ENCODE measurements around the gene ZNF691.

DNA sequence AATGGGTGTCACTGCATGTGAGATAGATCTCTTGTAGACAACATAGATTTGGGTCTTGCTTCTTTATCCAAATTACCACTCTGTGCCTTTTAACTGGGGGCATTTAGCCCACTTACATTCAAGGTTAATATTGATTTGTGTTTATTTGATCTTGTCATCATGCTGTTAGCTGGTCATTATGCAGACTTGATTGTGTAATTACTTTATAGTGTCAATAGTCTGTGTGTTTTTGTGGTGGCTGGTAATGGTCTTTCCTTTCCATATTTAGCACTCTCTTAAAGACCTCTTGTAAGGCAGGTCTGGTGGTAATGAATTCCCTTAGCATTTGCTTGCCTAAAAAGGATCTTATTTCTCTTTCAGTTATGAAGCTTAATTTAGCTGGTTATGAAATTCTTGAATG is 29.6 kb downstream of the ZNF691 start:
- TF ChIP-seq, protein P1, sequence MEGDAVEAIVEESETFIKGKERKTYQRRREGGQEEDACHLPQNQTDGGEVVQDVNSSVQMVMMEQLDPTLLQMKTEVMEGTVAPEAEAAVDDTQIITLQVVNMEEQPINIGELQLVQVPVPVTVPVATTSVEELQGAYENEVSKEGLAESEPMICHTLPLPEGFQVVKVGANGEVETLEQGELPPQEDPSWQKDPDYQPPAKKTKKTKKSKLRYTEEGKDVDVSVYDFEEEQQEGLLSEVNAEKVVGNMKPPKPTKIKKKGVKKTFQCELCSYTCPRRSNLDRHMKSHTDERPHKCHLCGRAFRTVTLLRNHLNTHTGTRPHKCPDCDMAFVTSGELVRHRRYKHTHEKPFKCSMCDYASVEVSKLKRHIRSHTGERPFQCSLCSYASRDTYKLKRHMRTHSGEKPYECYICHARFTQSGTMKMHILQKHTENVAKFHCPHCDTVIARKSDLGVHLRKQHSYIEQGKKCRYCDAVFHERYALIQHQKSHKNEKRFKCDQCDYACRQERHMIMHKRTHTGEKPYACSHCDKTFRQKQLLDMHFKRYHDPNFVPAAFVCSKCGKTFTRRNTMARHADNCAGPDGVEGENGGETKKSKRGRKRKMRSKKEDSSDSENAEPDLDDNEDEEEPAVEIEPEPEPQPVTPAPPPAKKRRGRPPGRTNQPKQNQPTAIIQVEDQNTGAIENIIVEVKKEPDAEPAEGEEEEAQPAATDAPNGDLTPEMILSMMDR (conservative IDR thresholded peaks at IDR 0.05; ENCODE audit: low read depth, low read length): no peak
- TF ChIP-seq EZH2 (IDR thresholded peaks at IDR 0.05; ENCODE audit: low read length, unreplicated experiment) (no peak), EZH2phosphoT487 (IDR thresholded peaks at IDR 0.05; ENCODE audit: borderline replicate concordance, low read length) (no peak)
